OCI-LY1 (cell line): Measurements from ENCODE around the gene ARL15.

Experiments used
- CTCF ChIP-seq: fragments of 200-600 bp; sonication (generic), shearing (Covaris generic); IDR thresholded peaks from 2 replicates; pipeline ENCODE4 v1.5.1; 2017; ENCODE audit warnings: mild to moderate bottlenecking, antibody characterized with exemption, low read length, moderate library complexity, mixed read lengths
- EZH2 ChIP-seq: fragments of 200-600 bp; sonication (generic), shearing (Covaris generic); IDR thresholded peaks from 2 replicates; pipeline ENCODE4 v1.8.0; 2017; ENCODE audit warnings: borderline replicate concordance, mixed run types, mild to moderate bottlenecking, antibody characterized with exemption, low read length, moderate library complexity, mixed read lengths

DNA sequence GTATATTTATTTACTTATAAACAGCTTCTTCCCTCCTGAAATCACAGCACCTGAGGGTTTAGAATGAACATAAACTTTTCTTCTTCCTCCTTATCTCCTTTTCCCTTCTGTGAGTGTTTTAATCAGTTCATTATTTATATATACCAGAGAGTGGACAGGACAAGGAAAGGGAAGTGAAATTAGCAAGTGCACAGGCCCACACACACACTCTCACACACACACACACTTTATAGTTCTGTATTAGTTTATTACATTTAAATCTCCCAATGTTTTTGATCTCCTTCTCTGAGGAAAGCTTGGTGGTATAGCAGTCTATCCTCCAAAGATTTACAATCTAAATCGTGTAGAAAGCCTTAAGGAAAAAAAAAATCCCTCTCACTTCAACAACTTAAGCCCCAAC is 396.4 kb downstream of the ARL15 start:
- TF ChIP-seq CTCF (no peak), EZH2 (no peak)
